ENCODE results near the gene AVPR2. TPM values are rescaled to one million over a fixed set of nuclear protein-coding genes. Genes with fewer than 3 reads are reported as not detected.

AVPR2 gene
- total and polyA plus RNA-seq, 2 donors (not counting 1 experiment from before 2014, with no cell fraction given), result not detected

GRCh38 chrX:153897899-153898298 lies 6.6 kb upstream of the AVPR2 start:
- H3K9me3 ChIP-seq (ENCODE audit: control insufficient read depth, insufficient read depth, low read depth, low read length), result no peaks in the 10 kb centered on the region
- DNase-seq (ENCODE audit: low read depth in 2 of 2), result no peak
- no peak for TF ChIP-seq EZH2 (IDR thresholded peaks at IDR 0.05; ENCODE audit: low read length, missing control alignments)
- H3K4me2 ChIP-seq (ENCODE audit: extremely low read depth, insufficient read depth, low read length), result no peak overlapping the region
- H3K27ac ChIP-seq (ENCODE audit: insufficient read depth, low read length), result no peak overlapping the region
- no peak overlapping the region for H2AFZ ChIP-seq (ENCODE audit: low read length)
- H3K4me1 ChIP-seq (ENCODE audit: control insufficient read depth, extremely low read depth, insufficient read depth, low read length), result peaks cover 3% of the 10 kb centered on the region
- no peaks in the 10 kb centered on the region for H4K20me1 ChIP-seq (ENCODE audit: control insufficient read depth, extremely low read depth, insufficient read depth, low read length)
- H3K79me2 ChIP-seq (ENCODE audit: control insufficient read depth, insufficient read depth, low read length), result no peaks in the 10 kb centered on the region
- no peak overlapping the region for H3K4me3 ChIP-seq (replicated peaks in 1 of 4; ENCODE audit: control extremely low read depth in 1 of 4, insufficient read depth in 1 of 4, low read depth in 3 of 4, low read length in 4 of 4)
- H3K27me3 ChIP-seq (ENCODE audit: control insufficient read depth, insufficient read depth, low read length), result no peaks in the 10 kb centered on the region
- no peak overlapping the region for H3K9ac ChIP-seq (ENCODE audit: insufficient read depth, low read length)
- no peaks in the 10 kb centered on the region for H3K36me3 ChIP-seq (ENCODE audit: control insufficient read depth, insufficient read depth, low read length)

- Histone ChIP-seq H2AFZ (ENCODE audit: low read length) (no peak overlapping the region), H3K79me2 (ENCODE audit: control insufficient read depth, insufficient read depth, low read length) (no peaks in the 10 kb centered on the region), H3K4me2 (ENCODE audit: extremely low read depth, insufficient read depth, low read length) (peak overlapping the region; percentile 35), H3K9ac (ENCODE audit: insufficient read depth, low read length) (no peak overlapping the region), H3K4me3 (replicated peaks in 1 of 4; ENCODE audit: control extremely low read depth in 1 of 4, insufficient read depth in 1 of 4, low read depth in 3 of 4, low read length in 4 of 4) (no peak overlapping the region), H3K27ac (ENCODE audit: insufficient read depth, low read length) (no peak overlapping the region), H4K20me1 (ENCODE audit: control insufficient read depth, extremely low read depth, insufficient read depth, low read length) (no peaks in the 10 kb centered on the region), H3K36me3 (ENCODE audit: control insufficient read depth, insufficient read depth, low read length) (no peaks in the 10 kb centered on the region), H3K9me3 (ENCODE audit: control insufficient read depth, insufficient read depth, low read depth, low read length) (no peaks in the 10 kb centered on the region), H3K27me3 (ENCODE audit: control insufficient read depth, insufficient read depth, low read length) (no peaks in the 10 kb centered on the region), H3K4me1 (ENCODE audit: control insufficient read depth, extremely low read depth, insufficient read depth, low read length) (peaks cover 3% of the 10 kb centered on the region)
- TF ChIP-seq CTCF (conservative IDR thresholded peaks at IDR 0.05 in 1 of 2, IDR thresholded peaks at IDR 0.05 in 1 of 2; ENCODE audit: low read depth in 1 of 2, low read length in 2 of 2) (no peak), EZH2 (IDR thresholded peaks at IDR 0.05; ENCODE audit: low read length, missing control alignments) (no peak)
- peak; percentile 61 to 81 for DNase-seq (ENCODE audit: low read depth in 2 of 2)
These were observed 3.4 kb upstream of the AVPR2 start for GRCh38 chrX:153900831-153901752.

GRCh38 chrX:153901753-153902140 lies 2.7 kb upstream of the AVPR2 start:
- Histone ChIP-seq H3K4me2 (ENCODE audit: extremely low read depth, insufficient read depth, low read length) (no peak overlapping the region), H3K9ac (ENCODE audit: insufficient read depth, low read length) (no peak overlapping the region), H3K36me3 (ENCODE audit: control insufficient read depth, insufficient read depth, low read length) (no peaks in the 10 kb centered on the region), H4K20me1 (ENCODE audit: control insufficient read depth, extremely low read depth, insufficient read depth, low read length) (no peaks in the 10 kb centered on the region), H3K4me3 (replicated peaks in 1 of 4; ENCODE audit: control extremely low read depth in 1 of 4, insufficient read depth in 1 of 4, low read depth in 3 of 4, low read length in 4 of 4) (no peak overlapping the region), H3K27me3 (ENCODE audit: control insufficient read depth, insufficient read depth, low read length) (no peaks in the 10 kb centered on the region), H3K27ac (ENCODE audit: insufficient read depth, low read length) (no peak overlapping the region), H3K4me1 (ENCODE audit: control insufficient read depth, extremely low read depth, insufficient read depth, low read length) (peaks cover 3% of the 10 kb centered on the region), H2AFZ (ENCODE audit: low read length) (no peak overlapping the region), H3K9me3 (ENCODE audit: control insufficient read depth, insufficient read depth, low read depth, low read length) (no peaks in the 10 kb centered on the region), H3K79me2 (ENCODE audit: control insufficient read depth, insufficient read depth, low read length) (no peaks in the 10 kb centered on the region)
- no peak for TF ChIP-seq EZH2 (IDR thresholded peaks at IDR 0.05; ENCODE audit: low read length, missing control alignments)
- TF ChIP-seq CTCF (conservative IDR thresholded peaks at IDR 0.05 in 1 of 2, IDR thresholded peaks at IDR 0.05 in 1 of 2; ENCODE audit: low read depth in 1 of 2, low read length in 2 of 2), result no peak
- DNase-seq (ENCODE audit: low read depth in 2 of 2), result no peak

Data from fibroblast of lung (primary cell).